Amniotic stem cell (primary cell): ENCODE measurements around the gene SIX6.

Experiments used
- DNase-seq: peaks from one replicate; lab custom pipeline; 2025; lab: John Stamatoyannopoulos, UW

The SIX6 gene

GRCh38 chr14:60514378-60514740 lies 5.4 kb downstream of the SIX6 start:
- DNase-seq = no peak

- no peak for DNase-seq
These were observed 6.0 kb downstream of the SIX6 start for GRCh38 chr14:60514741-60515491.

DNA sequence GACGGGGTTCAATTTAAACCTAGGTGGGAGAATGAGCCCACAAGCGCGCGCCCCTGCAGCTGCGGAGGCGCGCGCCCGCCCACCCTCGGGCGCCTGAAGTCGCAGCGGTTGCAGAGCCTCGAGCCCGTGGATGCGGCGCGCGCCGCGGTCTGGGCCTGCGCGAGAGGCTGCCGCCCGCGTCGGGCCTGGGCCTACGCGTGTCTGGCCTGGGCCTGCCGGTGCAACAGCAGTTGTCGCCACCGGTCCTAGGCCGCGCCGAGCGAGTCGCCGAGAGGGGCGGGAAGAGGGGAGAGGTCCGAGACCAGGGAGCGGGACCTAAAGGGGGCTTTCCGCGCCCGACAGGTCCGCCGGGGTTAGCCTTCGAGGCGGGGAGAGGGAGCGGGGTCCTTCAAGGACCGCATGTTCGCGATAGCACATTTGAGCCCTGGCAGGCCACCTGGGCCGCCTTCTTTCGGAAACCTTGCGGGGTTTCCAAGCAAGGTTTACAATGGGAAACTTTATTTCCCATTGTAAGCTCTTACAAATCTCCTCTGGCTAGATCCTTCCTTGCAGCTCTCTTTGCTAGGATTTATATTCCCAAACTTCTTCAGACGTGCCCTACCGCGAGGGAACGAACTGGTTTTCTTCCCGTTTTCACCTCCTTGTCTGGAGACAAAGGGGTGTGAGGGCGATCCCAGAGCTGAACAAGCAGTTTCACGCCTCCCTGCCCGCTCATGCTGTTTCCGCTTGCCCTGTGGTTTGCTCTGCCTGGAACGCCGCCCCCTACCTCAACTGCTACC lies 6.8 kb downstream of the SIX6 start:
- DNase-seq = no peak

- no peak for DNase-seq
These were observed 23.5 kb downstream of the SIX6 start for GRCh38 chr14:60532442-60532841.

- DNase-seq = no peak
These were observed 28.7 kb downstream of the SIX6 start for GRCh38 chr14:60537663-60538062.

DNA sequence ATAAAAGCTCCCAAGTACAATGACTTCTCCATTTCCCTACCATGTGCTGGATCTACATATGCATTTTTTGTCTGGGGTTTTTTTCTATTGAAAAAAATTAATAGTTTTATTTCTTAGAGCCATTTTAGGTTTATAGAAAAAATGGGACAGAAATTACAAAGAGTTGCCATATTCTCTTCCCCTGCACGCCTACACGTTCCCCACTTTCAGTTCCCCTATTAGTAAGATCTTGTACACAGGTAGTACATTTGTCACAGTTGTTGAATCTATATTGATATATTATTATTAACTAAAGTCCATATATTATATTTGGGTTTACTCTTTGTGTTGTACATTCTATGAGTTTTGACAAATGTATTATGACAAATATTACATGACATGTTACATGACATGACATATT lies 35.7 kb downstream of the SIX6 start:
- DNase-seq = no peak

GRCh38 chr14:60553808-60554207 lies 44.9 kb downstream of the SIX6 start:
- DNase-seq = no peak

- peak; percentile 51 for DNase-seq
These were observed 53.1 kb downstream of the SIX6 start for GRCh38 chr14:60561845-60562746.
